Measurements from ENCODE around the gene IL1R2.

GRCh38 chr2:102048465-102048864, 56.7 kb downstream of the IL1R2 start:
- no peak for TF ChIP-seq CTCF (conservative IDR thresholded peaks at IDR 0.05; ENCODE audit: low read depth, low read length)
- no peak for TF ChIP-seq EZH2 (IDR thresholded peaks at IDR 0.05; ENCODE audit: borderline replicate concordance, low read depth, low read length, poor library complexity, severe bottlenecking)

All from A673 (cell line).